ENCODE measurements around the gene MYL1. TPM values are rescaled to one million over a fixed set of nuclear protein-coding genes. Genes with fewer than 3 reads are reported as not detected.

Gene MYL1
- total RNA-seq, 2 donors from 2014 or later: not detected

GRCh38 chr2:210263841-210264240, 51.1 kb downstream of the MYL1 start:
- ATAC-seq: no peak
- TF ChIP-seq, protein P1, sequence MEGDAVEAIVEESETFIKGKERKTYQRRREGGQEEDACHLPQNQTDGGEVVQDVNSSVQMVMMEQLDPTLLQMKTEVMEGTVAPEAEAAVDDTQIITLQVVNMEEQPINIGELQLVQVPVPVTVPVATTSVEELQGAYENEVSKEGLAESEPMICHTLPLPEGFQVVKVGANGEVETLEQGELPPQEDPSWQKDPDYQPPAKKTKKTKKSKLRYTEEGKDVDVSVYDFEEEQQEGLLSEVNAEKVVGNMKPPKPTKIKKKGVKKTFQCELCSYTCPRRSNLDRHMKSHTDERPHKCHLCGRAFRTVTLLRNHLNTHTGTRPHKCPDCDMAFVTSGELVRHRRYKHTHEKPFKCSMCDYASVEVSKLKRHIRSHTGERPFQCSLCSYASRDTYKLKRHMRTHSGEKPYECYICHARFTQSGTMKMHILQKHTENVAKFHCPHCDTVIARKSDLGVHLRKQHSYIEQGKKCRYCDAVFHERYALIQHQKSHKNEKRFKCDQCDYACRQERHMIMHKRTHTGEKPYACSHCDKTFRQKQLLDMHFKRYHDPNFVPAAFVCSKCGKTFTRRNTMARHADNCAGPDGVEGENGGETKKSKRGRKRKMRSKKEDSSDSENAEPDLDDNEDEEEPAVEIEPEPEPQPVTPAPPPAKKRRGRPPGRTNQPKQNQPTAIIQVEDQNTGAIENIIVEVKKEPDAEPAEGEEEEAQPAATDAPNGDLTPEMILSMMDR (IDR thresholded peaks at IDR 0.05): no peak
- no peak for TF ChIP-seq POLR2A (IDR thresholded peaks at IDR 0.05)
- no peak overlapping the region for H3K4me3 ChIP-seq
- intact Hi-C loops (cut with DNase I): no loop called here
- H3K27ac ChIP-seq: no peak overlapping the region
- WGBS, 2 donors: 58 to 72% methylated on average over 2 of the region's 2 CpGs
- no peak for DNase-seq
- H3K9me3 ChIP-seq: no peaks in the 10 kb centered on the region
- no peaks in the 10 kb centered on the region for H3K4me1 ChIP-seq
- no peaks in the 10 kb centered on the region for H3K36me3 ChIP-seq (replicated peaks in 1 of 2; ENCODE audit: insufficient read depth in 1 of 2, low read depth in 2 of 2)
- H3K27me3 ChIP-seq: no peaks in the 10 kb centered on the region

GRCh38 chr2:210262036-210262435, 52.9 kb downstream of the MYL1 start:
- ATAC-seq (no peak), DNase-seq (no peak)
- Histone ChIP-seq H3K27ac (no peak overlapping the region), H3K9me3 (no peaks in the 10 kb centered on the region), H3K36me3 (replicated peaks in 1 of 2; ENCODE audit: insufficient read depth in 1 of 2, low read depth in 2 of 2) (no peaks in the 10 kb centered on the region), H3K27me3 (no peaks in the 10 kb centered on the region), H3K4me1 (no peaks in the 10 kb centered on the region), H3K4me3 (no peak overlapping the region)
- no peak for TF ChIP-seq POLR2A (IDR thresholded peaks at IDR 0.05)
- TF ChIP-seq, protein P1 (IDR thresholded peaks at IDR 0.05): no peak
- intact Hi-C loops (cut with DNase I): no loop called here
- 64 to 65% methylated on average over 2 of the region's 2 CpGs for WGBS, 2 donors

- Histone ChIP-seq H3K4me3 (no peak overlapping the region), H3K27me3 (no peaks in the 10 kb centered on the region), H3K4me1 (no peaks in the 10 kb centered on the region), H3K27ac (no peak overlapping the region), H3K9me3 (no peaks in the 10 kb centered on the region), H3K36me3 (replicated peaks in 1 of 2; ENCODE audit: insufficient read depth in 1 of 2, low read depth in 2 of 2) (no peaks in the 10 kb centered on the region)
- intact Hi-C loops (cut with DNase I): loop anchor here (10.0 kb wide), 1 partner anchor 135 kb away; no protein-coding TSS in a partner anchor
- TF ChIP-seq POLR2A (IDR thresholded peaks at IDR 0.05): no peak
- TF ChIP-seq, protein P1 (IDR thresholded peaks at IDR 0.05): no peak
- no peak for DNase-seq
- ATAC-seq: no peak
Observed at GRCh38 chr2:210259687-210260086, 55.3 kb downstream of the MYL1 start.

DNA sequence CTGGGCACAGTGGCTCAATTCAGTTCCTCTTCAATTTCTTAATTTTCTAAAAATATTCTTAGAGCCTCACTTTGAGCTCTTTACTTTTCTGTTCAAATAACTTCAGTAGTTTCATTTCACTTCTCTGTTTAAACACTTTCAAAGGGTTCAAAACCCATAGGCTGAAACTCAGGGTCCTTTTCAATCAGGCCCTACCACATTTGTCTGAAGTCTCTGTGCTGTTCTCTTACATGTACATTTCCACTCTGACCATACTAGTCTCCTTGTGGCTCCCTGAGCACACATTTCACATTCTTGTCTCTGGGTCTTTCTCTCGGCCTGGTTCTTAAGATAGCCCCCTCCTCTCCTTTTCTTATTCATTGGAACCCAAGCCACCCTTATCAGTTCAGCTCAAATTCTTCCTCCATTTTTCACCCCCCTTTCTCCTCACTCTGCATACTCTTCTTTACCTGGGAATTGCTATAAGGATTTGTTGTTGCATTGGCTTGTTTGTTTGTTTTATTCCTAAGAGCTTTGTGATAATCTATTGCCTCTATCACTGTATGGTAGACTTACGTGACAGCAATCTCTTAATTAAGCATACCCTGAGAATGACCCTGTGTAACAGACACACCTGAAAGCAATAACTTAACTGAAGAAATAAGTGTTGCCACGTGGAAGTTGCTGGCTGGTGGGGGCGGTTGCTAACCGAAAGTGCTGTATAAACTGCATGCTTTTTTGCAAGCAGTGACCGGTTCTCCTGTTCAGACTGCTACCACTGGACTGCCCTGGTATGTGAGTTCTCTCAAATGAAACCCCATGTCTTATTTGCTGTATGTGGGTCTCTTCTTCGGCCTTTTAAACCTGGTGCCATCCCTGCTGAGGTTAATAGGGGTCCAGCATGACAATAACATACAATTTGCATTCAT, 62.0 kb downstream of the MYL1 start:
- DNase-seq (no peak), ATAC-seq (no peak)
- Histone ChIP-seq H3K4me1 (peaks cover 9% of the 10 kb centered on the region), H3K27ac (no peak overlapping the region), H3K27me3 (no peaks in the 10 kb centered on the region), H3K36me3 (replicated peaks in 1 of 2; ENCODE audit: insufficient read depth in 1 of 2, low read depth in 2 of 2) (no peaks in the 10 kb centered on the region), H3K4me3 (no peak overlapping the region), H3K9me3 (no peaks in the 10 kb centered on the region)
- WGBS, 2 donors: 78 to 82% methylated on average over 7 of the region's 7 CpGs
- intact Hi-C loops (cut with DNase I): loop anchor here (10.0 kb wide), 1 partner anchor 142 kb away; no protein-coding TSS in a partner anchor
- no peak for TF ChIP-seq POLR2A (IDR thresholded peaks at IDR 0.05)
- TF ChIP-seq, protein P1 (IDR thresholded peaks at IDR 0.05): no peak

Measured in body of pancreas (tissue), 4 donors.